Kidney epithelial cell (primary cell): ENCODE results near the gene WASF2. TPM values are rescaled to one million over a fixed set of nuclear protein-coding genes. Genes with fewer than 3 reads are reported as not detected.
"Not testable (repeated sequence)": the region's sequence is repeated elsewhere in the genome, so short reads cannot be mapped to it uniquely, and the experiment has no call there.

ENCODE experiments used
- DNase-seq: peaks from one replicate; pipeline ENCODE4 v3.0.0-alpha.2; 2010; ENCODE audit warnings: low read depth
- H3K27me3 ChIP-seq: 2 replicates; pipeline ENCODE4 v1.6.0; 2011; ENCODE audit warnings: low read length; ENCODE audit not compliant: control insufficient read depth, insufficient read depth
- H3K36me3 ChIP-seq: 2 replicates; pipeline ENCODE4 v1.5.1; 2011; ENCODE audit warnings: low read length; ENCODE audit not compliant: control insufficient read depth, insufficient read depth
- H3K4me3 ChIP-seq: 2 replicates; pipeline ENCODE4 v1.5.1; 2011; ENCODE audit warnings: low read depth, mild to moderate bottlenecking, control low read depth, low read length
- total RNA-seq: library from RNA; depleted of rRNA; stranded (reverse); fragments of >200 nt; gene quantifications from 2 replicates; pipeline ENCODE4 v1.2.3, GENCODE V29; 2015
- TF ChIP-seq, protein P1 (sequence below): IDR thresholded peaks from 2 replicates; pipeline ENCODE4 v1.5.1; 2011; ENCODE audit warnings: mild to moderate bottlenecking, moderate library complexity, low read length, control low read depth, inconsistent platforms; ENCODE audit not compliant: insufficient read depth, poor library complexity, severe bottlenecking

The WASF2 gene
- total RNA-seq, 1 donor from 2014 or later = 52.4 TPM

DNA sequence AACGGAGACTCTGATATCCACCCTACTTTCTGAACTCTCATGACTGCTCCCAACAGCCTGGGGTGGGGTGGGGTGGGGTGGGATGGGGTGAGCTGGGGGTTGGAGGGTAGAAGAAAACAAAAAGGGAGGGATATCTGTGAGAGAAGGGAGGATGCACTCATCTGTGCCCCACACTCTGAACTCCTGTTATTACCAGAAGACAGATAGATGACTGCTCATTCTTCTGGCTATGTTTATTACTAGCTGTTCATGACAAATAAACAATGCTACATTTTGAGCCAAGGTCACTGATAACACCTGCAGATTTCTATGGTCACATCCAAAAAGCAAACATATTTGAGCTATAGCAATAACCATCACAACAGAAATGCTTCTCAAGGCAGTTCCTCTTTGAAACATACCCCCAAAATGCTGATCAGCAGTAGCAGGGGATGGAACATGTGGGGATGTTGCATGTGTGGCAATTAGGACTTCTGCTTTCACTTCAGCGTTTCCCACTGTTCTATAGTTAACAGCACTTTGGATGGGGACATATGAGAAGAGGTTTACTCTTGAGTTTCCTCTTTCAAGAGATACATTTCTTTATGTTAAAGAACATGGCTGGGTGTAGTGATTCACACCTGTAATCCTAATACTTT is 54.3 kb downstream of the WASF2 start:
- no peak for DNase-seq
- no peak overlapping the region for H3K4me3 ChIP-seq
- no peaks in the 10 kb centered on the region for H3K36me3 ChIP-seq
- TF ChIP-seq, protein P1, sequence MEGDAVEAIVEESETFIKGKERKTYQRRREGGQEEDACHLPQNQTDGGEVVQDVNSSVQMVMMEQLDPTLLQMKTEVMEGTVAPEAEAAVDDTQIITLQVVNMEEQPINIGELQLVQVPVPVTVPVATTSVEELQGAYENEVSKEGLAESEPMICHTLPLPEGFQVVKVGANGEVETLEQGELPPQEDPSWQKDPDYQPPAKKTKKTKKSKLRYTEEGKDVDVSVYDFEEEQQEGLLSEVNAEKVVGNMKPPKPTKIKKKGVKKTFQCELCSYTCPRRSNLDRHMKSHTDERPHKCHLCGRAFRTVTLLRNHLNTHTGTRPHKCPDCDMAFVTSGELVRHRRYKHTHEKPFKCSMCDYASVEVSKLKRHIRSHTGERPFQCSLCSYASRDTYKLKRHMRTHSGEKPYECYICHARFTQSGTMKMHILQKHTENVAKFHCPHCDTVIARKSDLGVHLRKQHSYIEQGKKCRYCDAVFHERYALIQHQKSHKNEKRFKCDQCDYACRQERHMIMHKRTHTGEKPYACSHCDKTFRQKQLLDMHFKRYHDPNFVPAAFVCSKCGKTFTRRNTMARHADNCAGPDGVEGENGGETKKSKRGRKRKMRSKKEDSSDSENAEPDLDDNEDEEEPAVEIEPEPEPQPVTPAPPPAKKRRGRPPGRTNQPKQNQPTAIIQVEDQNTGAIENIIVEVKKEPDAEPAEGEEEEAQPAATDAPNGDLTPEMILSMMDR = no peak
- no peaks in the 10 kb centered on the region for H3K27me3 ChIP-seq

DNA sequence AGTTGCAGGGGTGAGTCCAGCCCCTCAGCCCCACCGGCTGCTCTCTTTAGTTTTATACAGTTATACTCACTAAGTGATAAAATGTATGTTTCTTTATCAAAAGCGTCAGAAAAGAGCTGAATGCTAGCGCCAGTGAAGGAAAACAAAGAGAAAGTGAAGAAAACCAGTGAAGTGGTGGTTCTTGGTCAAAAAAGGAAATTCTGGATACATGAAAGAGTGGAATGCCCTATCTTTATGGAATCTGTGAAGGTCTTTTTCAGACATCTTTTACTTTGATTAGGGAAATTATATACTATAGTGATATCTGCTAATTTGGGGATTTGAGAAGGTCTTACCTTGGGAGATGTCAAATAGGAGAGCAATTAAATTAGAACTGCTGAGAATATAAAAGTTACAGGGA is 56.3 kb downstream of the WASF2 start:
- Histone ChIP-seq H3K27me3 (no peaks in the 10 kb centered on the region), H3K36me3 (no peaks in the 10 kb centered on the region), H3K4me3 (no peak overlapping the region)
- DNase-seq = no peak
- TF ChIP-seq, protein P1 = no peak

DNA sequence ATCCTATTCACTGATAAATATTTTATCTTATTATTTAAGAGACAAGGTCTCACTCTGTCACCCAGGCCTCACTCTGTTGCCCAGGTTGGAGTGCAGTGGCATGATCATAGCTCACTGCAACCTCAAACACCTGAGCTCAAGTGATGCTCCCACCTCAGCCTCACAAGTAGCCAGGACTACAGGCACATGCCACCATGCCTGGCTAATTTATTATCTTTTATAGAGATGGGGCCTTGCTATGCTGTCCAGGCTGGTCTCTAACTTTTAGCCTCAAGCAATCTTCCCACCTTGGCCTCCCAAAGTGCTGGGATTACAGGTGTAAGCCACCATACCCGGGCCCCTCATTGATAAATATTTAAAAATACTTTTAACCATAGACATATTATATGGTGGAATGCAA is 57.2 kb downstream of the WASF2 start:
- not testable (repeated sequence) for H3K36me3 ChIP-seq, H3K27me3 ChIP-seq, H3K4me3 ChIP-seq, DNase-seq

DNA sequence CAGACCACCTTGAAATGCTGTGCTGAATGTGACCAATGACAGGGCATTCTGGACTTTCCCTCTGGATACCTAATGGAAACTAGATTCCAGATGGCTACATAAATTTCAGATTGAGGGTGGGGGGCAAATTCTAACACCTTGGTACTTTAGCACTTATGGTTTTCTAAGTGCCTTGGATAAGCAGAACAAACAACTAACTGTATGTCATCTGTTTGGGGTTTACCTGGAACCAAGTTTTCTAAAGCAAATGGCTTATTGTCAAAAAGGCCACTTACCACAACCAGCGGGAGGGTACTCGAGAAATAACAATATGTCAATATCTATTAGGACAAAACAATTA is 58.4 kb downstream of the WASF2 start:
- TF ChIP-seq, protein P1 = no peak
- no peaks in the 10 kb centered on the region for H3K27me3 ChIP-seq
- no peak for DNase-seq
- no peak overlapping the region for H3K4me3 ChIP-seq
- no peaks in the 10 kb centered on the region for H3K36me3 ChIP-seq

DNA sequence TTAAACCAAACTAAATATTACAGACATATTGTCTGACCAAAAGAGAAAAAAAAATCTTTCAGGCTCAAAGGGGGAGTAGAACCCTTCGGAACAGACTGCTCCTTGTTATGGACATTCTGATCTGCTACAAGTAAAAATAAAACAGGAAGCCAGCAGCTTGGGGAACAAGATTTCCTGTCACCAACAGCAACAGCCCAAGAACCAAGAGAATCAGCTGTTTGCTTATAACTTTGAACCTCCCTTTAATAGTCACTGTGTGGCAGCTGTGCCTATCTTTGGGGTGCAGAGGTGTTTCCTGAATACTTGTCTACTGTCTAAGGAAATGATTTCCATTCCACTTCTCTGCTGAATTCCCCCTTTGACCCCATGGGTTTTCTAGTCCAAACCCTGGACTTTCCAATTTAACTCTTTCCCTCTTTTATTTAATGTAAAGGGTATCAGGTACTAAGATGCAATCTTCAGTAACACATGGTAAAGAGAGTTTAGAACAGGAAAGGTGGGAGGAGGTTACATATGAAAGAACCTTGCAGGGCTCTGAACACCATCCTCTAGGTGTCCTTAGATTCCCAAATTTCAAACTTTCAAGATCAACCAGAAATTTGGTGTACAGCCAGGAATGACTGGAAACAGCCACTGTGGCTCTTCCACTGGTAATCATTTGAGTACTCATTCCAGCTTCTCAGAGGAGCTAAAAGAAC is 58.9 kb downstream of the WASF2 start:
- Histone ChIP-seq H3K27me3 (no peaks in the 10 kb centered on the region), H3K4me3 (no peak overlapping the region), H3K36me3 (no peaks in the 10 kb centered on the region)
- no peak for DNase-seq
- TF ChIP-seq, protein P1 = no peak

DNA sequence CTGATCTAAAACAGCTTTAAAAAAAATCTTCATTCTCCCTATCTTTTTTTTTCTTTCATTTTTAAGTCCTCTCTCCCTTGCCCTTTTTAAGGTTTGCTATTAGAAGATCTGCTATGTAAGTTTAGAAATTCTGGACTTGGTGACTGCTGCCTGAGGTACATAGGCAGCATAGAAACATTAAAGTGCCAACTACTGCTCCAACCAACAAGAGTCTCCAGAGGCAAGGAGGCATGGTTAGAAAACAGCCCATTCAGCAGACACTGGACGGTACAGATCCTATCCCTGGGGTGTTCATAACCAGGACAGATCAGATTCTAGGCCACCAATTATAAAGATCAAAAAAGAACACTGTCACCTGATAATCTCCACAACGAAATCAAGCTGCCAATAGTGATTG is 60.9 kb downstream of the WASF2 start:
- no peaks in the 10 kb centered on the region for H3K36me3 ChIP-seq
- TF ChIP-seq, protein P1 = no peak

More for the DNA sequence above, 60.9 kb downstream of the WASF2 start:
- Histone ChIP-seq H3K4me3 (no peak overlapping the region), H3K27me3 (no peaks in the 10 kb centered on the region)
- no peak for DNase-seq
